ENCODE data around the gene RIBC2.

Gene RIBC2

GRCh38 chr22:45475851-45476514 is 62.5 kb downstream of the RIBC2 start:
- no peak for DNase-seq

- DNase-seq: no peak
Measured at GRCh38 chr22:45476814-45477213, 63.3 kb downstream of the RIBC2 start.

- DNase-seq: no peak
Measured at GRCh38 chr22:45477366-45478107, 64.0 kb downstream of the RIBC2 start.

GRCh38 chr22:45478108-45478771 is 64.7 kb downstream of the RIBC2 start:
- DNase-seq: no peak

GRCh38 chr22:45480717-45481116 is 67.2 kb downstream of the RIBC2 start:
- no peak for DNase-seq

- no peak for DNase-seq
Measured at GRCh38 chr22:45481661-45482060, 68.2 kb downstream of the RIBC2 start.

Measured in activated T-cell treated with anti-CD3 and anti-CD28 coated beads, Interleukin-2, amount 50 U/mL, for 48 hours (primary cell).